Neural progenitor cell (in vitro differentiated cells): ENCODE results near the gene UBL4B.

Source experiments
- CTCF ChIP-seq: fragments of 200-600 bp; sonication (generic); IDR thresholded peaks from 2 replicates; pipeline ENCODE4 v1.5.1; 2017; ENCODE audit warnings: antibody characterized with exemption, mild to moderate bottlenecking
- EZH2 ChIP-seq: fragments of 200-600 bp; sonication (generic); IDR thresholded peaks from 2 replicates; pipeline ENCODE4 v1.6.1; 2017; ENCODE audit warnings: antibody characterized with exemption, mild to moderate bottlenecking, moderate library complexity
- EZH2phosphoT487 ChIP-seq: fragments of 200-600 bp; sonication (generic); IDR thresholded peaks from 2 replicates; pipeline ENCODE4 v1.6.1; 2017; ENCODE audit warnings: antibody characterized with exemption

GRCh38 chr1:110158261-110158660 is 46.0 kb downstream of the UBL4B start:
- no peak for TF ChIP-seq CTCF
- TF ChIP-seq EZH2: no peak
- no peak for TF ChIP-seq EZH2phosphoT487
